GM23338 (cell line): ENCODE measurements around the gene IQUB. TPM values are rescaled to one million over a fixed set of nuclear protein-coding genes. Genes with fewer than 3 reads are reported as not detected.

Source experiments
- ATAC-seq: fragments of 200-7000 bp; cut with Tn5 transposase; 3 replicates; pipeline ENCODE4 v1.9.1; 2020
- DNase-seq: peaks from one replicate; pipeline ENCODE4 v3.0.0-alpha.2; 2015; ENCODE audit warnings: low spot score
- H2AFZ ChIP-seq: fragments of 200-600 bp; sonication (generic); 2 replicates; pipeline ENCODE4 v1.8.0; 2016; ENCODE audit warnings: antibody characterized with exemption, mild to moderate bottlenecking, moderate library complexity
- H3F3A ChIP-seq: fragments of 200-600 bp; sonication (generic); replicated peaks from 2 replicates; pipeline ENCODE4 v1.8.0; 2017; ENCODE audit warnings: antibody characterized with exemption, mixed run types, low read depth
- H3K27ac ChIP-seq: fragments of 200-600 bp; sonication (generic); 2 replicates; pipeline ENCODE4 v1.6.1; 2016; ENCODE audit warnings: low read depth
- H3K27me3 ChIP-seq: fragments of 200-600 bp; sonication (generic); 2 replicates; pipeline ENCODE4 v1.8.0; 2016; ENCODE audit warnings: mild to moderate bottlenecking, mixed run types, moderate library complexity; ENCODE audit not compliant: insufficient read depth
- H3K36me3 ChIP-seq: fragments of 200-600 bp; sonication (generic); 2 replicates; pipeline ENCODE4 v1.8.0; 2016; ENCODE audit warnings: mild to moderate bottlenecking; ENCODE audit not compliant: insufficient read depth
- H3K4me1 ChIP-seq: fragments of 200-600 bp; sonication (generic); 2 replicates; pipeline ENCODE4 v1.8.0; 2016; ENCODE audit warnings: mild to moderate bottlenecking, moderate library complexity; ENCODE audit not compliant: insufficient read depth
- H3K4me2 ChIP-seq: fragments of 200-600 bp; sonication (generic); 2 replicates; pipeline ENCODE4 v1.7.1; 2017; ENCODE audit warnings: mixed run types
- H3K4me3 ChIP-seq: fragments of 200-600 bp; sonication (generic); 2 replicates; pipeline ENCODE4 v1.6.1; 2016; ENCODE audit warnings: mixed run types
- H3K79me2 ChIP-seq: fragments of 200-600 bp; sonication (generic); replicated peaks from 2 replicates; pipeline ENCODE4 v1.8.0; 2017; ENCODE audit warnings: mild to moderate bottlenecking; ENCODE audit not compliant: insufficient read depth
- H3K9me2 ChIP-seq: fragments of 200-600 bp; sonication (generic); 2 replicates; pipeline ENCODE4 v1.8.0; 2017; ENCODE audit not compliant: insufficient read depth
- H4K20me1 ChIP-seq: fragments of 200-600 bp; sonication (generic); replicated peaks from 2 replicates; pipeline ENCODE4 v1.8.0; 2017; ENCODE audit warnings: mild to moderate bottlenecking; ENCODE audit not compliant: insufficient read depth
- H3K27ac Mint-ChIP-seq: 2 replicates; pipeline ENCODE4 v1.8.0; 2020; ENCODE audit warnings: inconsistent platforms, mild to moderate bottlenecking, moderate library complexity, mixed read lengths
- H3K27me3 Mint-ChIP-seq: 3 replicates; pipeline ENCODE4 v1.8.0; 2022; ENCODE audit warnings: low read depth, mild to moderate bottlenecking, moderate library complexity, mixed read lengths, inconsistent platforms; ENCODE audit not compliant: insufficient read depth, poor library complexity
- H3K36me3 Mint-ChIP-seq: 3 replicates; pipeline ENCODE4 v1.8.0; 2021; ENCODE audit warnings: low read depth, mild to moderate bottlenecking, inconsistent platforms, moderate library complexity, mixed read lengths
- H3K4me1 Mint-ChIP-seq: 3 replicates; pipeline ENCODE4 v1.8.0; 2020; ENCODE audit warnings: mild to moderate bottlenecking, inconsistent platforms, mixed read lengths
- H3K4me3 Mint-ChIP-seq: 3 replicates; pipeline ENCODE4 v1.8.0; 2021; ENCODE audit warnings: moderate library complexity, mild to moderate bottlenecking, inconsistent platforms, mixed read lengths
- H3K9me3 Mint-ChIP-seq: 3 replicates; pipeline ENCODE4 v1.8.0; 2020; ENCODE audit warnings: moderate library complexity, mild to moderate bottlenecking, inconsistent platforms, mixed read lengths
- CREB1 ChIP-seq: fragments of 250-450 bp; sonication (Bioruptor Pico); IDR thresholded peaks from 2 replicates; pipeline ENCODE4 v1.5.0; 2020; ENCODE audit warnings: low read depth, mild to moderate bottlenecking, moderate library complexity
- CTCF ChIP-seq, 2 experiments: fragments of 200-600 bp in 1 of 2; sonication (generic) in 1 of 2; conservative IDR thresholded peaks; 2 replicates each; pipeline versions ENCODE4 v1.5.1 to v1.6.1; 2016 to 2017; ENCODE audit warnings: antibody characterized with exemption in 2 of 2, low read depth in 2 of 2, mild to moderate bottlenecking in 2 of 2, moderate library complexity in 1 of 2
- POLR2AphosphoS5 ChIP-seq: IDR thresholded peaks from 2 replicates; pipeline ENCODE4 v1.6.1; 2016; ENCODE audit warnings: antibody characterized with exemption, low read depth
- polyA plus RNA-seq: library from polyadenylated mRNA; unstranded; fragments of >200 nt; fragmentation: Nextera tagmentation; extraction: Ambion mirVana; gene quantifications from 2 replicates; pipeline ENCODE4 v1.2.1, GENCODE V29; 2016
- total RNA-seq: library from RNA; depleted of rRNA; stranded (reverse); fragments of >200 nt; shearing (Covaris generic); gene quantifications from 2 replicates; pipeline ENCODE4 v1.2.3, GENCODE V29; 2014
- TF ChIP-seq, protein P1 (sequence below): fragments of 250-450 bp; sonication (Bioruptor Pico); IDR thresholded peaks from 2 replicates; pipeline ENCODE4 v1.5.0; 2020; ENCODE audit warnings: mild to moderate bottlenecking, moderate library complexity

The IQUB gene
- total and polyA plus RNA-seq, 2 experiments from 2014 or later = 0.79 to 1.1 TPM

DNA sequence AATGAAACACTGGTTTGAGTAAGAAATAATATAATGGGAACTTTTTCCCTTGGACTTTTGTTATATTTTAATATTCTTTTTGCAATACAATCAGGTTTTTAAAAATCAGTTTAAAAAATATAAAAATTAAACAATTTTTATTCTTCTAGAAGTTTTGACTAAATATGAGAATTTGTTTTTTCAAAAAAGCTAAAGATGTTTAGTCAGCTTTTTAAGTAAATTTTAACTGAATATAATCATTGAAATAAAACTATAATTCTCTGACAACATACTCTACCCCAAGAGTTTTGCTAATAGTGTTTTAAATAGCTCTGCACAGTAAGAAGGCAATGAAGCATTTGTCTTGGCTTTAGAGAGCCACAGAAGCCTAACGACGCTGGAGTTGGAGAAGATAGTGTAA lies 70.5 kb downstream of the IQUB start (continued):
- TF ChIP-seq POLR2AphosphoS5 = no peak
- no peak for TF ChIP-seq CREB1 (CRISPR knock-in tag)
- TF ChIP-seq, protein P1, sequence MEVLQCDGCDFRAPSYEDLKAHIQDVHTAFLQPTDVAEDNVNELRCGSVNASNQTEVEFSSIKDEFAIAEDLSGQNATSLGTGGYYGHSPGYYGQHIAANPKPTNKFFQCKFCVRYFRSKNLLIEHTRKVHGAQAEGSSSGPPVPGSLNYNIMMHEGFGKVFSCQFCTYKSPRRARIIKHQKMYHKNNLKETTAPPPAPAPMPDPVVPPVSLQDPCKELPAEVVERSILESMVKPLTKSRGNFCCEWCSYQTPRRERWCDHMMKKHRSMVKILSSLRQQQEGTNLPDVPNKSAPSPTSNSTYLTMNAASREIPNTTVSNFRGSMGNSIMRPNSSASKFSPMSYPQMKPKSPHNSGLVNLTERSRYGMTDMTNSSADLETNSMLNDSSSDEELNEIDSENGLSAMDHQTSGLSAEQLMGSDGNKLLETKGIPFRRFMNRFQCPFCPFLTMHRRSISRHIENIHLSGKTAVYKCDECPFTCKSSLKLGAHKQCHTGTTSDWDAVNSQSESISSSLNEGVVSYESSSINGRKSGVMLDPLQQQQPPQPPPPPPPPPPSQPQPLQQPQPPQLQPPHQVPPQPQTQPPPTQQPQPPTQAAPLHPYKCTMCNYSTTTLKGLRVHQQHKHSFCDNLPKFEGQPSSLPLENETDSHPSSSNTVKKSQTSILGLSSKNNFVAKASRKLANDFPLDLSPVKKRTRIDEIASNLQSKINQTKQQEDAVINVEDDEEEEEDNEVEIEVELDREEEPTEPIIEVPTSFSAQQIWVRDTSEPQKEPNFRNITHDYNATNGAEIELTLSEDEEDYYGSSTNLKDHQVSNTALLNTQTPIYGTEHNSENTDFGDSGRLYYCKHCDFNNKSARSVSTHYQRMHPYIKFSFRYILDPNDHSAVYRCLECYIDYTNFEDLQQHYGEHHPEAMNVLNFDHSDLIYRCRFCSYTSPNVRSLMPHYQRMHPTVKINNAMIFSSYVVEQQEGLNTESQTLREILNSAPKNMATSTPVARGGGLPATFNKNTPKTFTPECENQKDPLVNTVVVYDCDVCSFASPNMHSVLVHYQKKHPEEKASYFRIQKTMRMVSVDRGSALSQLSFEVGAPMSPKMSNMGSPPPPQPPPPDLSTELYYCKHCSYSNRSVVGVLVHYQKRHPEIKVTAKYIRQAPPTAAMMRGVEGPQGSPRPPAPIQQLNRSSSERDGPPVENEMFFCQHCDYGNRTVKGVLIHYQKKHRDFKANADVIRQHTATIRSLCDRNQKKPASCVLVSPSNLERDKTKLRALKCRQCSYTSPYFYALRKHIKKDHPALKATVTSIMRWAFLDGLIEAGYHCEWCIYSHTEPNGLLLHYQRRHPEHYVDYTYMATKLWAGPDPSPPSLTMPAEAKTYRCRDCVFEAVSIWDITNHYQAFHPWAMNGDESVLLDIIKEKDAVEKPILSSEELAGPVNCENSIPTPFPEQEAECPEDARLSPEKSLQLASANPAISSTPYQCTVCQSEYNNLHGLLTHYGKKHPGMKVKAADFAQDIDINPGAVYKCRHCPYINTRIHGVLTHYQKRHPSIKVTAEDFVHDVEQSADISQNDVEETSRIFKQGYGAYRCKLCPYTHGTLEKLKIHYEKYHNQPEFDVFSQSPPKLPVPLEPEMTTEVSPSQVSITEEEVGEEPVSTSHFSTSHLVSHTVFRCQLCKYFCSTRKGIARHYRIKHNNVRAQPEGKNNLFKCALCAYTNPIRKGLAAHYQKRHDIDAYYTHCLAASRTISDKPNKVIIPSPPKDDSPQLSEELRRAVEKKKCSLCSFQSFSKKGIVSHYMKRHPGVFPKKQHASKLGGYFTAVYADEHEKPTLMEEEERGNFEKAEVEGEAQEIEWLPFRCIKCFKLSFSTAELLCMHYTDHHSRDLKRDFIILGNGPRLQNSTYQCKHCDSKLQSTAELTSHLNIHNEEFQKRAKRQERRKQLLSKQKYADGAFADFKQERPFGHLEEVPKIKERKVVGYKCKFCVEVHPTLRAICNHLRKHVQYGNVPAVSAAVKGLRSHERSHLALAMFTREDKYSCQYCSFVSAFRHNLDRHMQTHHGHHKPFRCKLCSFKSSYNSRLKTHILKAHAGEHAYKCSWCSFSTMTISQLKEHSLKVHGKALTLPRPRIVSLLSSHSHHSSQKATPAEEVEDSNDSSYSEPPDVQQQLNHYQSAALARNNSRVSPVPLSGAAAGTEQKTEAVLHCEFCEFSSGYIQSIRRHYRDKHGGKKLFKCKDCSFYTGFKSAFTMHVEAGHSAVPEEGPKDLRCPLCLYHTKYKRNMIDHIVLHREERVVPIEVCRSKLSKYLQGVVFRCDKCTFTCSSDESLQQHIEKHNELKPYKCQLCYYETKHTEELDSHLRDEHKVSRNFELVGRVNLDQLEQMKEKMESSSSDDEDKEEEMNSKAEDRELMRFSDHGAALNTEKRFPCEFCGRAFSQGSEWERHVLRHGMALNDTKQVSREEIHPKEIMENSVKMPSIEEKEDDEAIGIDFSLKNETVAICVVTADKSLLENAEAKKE (CRISPR knock-in tag) = no peak

DNA sequence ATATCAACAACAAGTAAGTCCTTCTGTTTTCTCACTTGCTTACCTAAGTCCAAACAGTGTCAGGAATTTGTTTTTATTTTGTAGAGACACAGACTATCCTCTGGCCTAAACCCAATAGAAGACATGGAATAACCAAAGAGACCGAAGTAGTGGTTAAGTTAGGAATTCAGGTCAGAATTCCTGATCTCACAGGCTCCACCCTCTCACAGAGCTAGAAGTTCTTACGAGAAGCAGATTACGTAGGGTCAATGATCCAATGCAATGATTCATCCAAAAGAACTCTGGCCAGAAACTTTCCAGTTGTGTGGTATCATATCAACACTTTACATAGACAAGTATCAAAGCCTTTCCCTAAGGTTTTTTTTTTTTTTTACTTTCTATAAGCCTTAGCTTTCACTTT lies 73.8 kb downstream of the IQUB start:
- ATAC-seq = no peak
- H3K4me2 ChIP-seq = no peak overlapping the region
- no peaks in the 10 kb centered on the region for H3F3A ChIP-seq

More for the DNA sequence above, 73.8 kb downstream of the IQUB start:
- Histone ChIP-seq H3K4me3 (no peak overlapping the region), H3K4me1 (no peaks in the 10 kb centered on the region), H3K27me3 (no peaks in the 10 kb centered on the region), H2AFZ (no peak overlapping the region), H3K36me3 (no peaks in the 10 kb centered on the region), H3K9me2 (no peaks in the 10 kb centered on the region), H3K79me2 (no peaks in the 10 kb centered on the region), H4K20me1 (no peaks in the 10 kb centered on the region), H3K27ac (no peak overlapping the region)
- TF ChIP-seq, protein P1 (CRISPR knock-in tag) = no peak
- TF ChIP-seq CTCF (conservative IDR thresholded peaks at IDR 0.05; ENCODE audit: low read depth in 2 of 2) (no peak), POLR2AphosphoS5 (no peak)
- H3K27me3 Mint-ChIP-seq = no peaks in the 10 kb centered on the region
- H3K4me1 Mint-ChIP-seq = peaks cover 4% of the 10 kb centered on the region
- no peak overlapping the region for H3K4me3 Mint-ChIP-seq
- no peaks in the 10 kb centered on the region for H3K36me3 Mint-ChIP-seq
- H3K27ac Mint-ChIP-seq = no peak overlapping the region
- H3K9me3 Mint-ChIP-seq = no peaks in the 10 kb centered on the region
- DNase-seq = peak; percentile 8
